GM12878 (cell line): ENCODE data around the gene ITGAL. TPM values are rescaled to one million over a fixed set of nuclear protein-coding genes. Genes with fewer than 3 reads are reported as not detected.

Experiments
- ATAC-seq: fragments of 200-7000 bp; cut with Tn5 transposase; 3 replicates; pipeline ENCODE4 v1.9.1; 2020; ENCODE audit warnings: mild to moderate bottlenecking, moderate library complexity
- BruUV-seq: library from RNA; stranded (reverse); fragments of 400-500 nt; replicated peaks from 2 replicates; lab custom pipeline; 2021; lab: Mats Ljungman, UMichigan
- CTCF ChIA-PET: fragments of 300-600 bp; sonication (Branson Sonifier 250); formaldehyde crosslinking; extraction: SDS; loops from one replicate; lab custom pipeline; 2021; ENCODE audit warnings: inconsistent platforms; lab: Yijun Ruan, JAX
- POLR2A ChIA-PET: fragments of 350-600 bp; formaldehyde crosslinking; extraction: SDS; loops from one replicate; lab custom pipeline; 2021; ENCODE audit warnings: inconsistent platforms; lab: Charles Lee
- RAD21 ChIA-PET: fragments of 300-600 bp; sonication (Branson Sonifier 250); formaldehyde crosslinking; loops from one replicate; lab custom pipeline; 2023; ENCODE audit warnings: antibody characterized with exemption; ENCODE audit not compliant: unreplicated experiment; lab: Charles Lee
- SMC1A ChIA-PET: fragments of 300-600 bp; sonication (Branson Sonifier 250); formaldehyde crosslinking; loops from one replicate; lab custom pipeline; 2023; ENCODE audit not compliant: unreplicated experiment, uncharacterized antibody; lab: Charles Lee
- DNase-seq: peaks from one replicate; pipeline ENCODE4 v3.0.0-alpha.2; 2011; ENCODE audit warnings: low read depth, low spot score
- FAIRE-seq: peaks from 3 replicates; lab custom pipeline; 2011; peaks lifted over from hg19 to GRCh38; lab: Jason Lieb, UNC
- H2AFZ ChIP-seq: 2 replicates; pipeline ENCODE4 v1.6.0; 2011; ENCODE audit warnings: low read depth, low read length, control low read depth; ENCODE audit not compliant: control insufficient read depth
- H3K27ac ChIP-seq: 2 replicates; pipeline ENCODE4 v1.5.1; 2011; ENCODE audit warnings: control low read depth; ENCODE audit not compliant: control insufficient read depth, insufficient read depth
- H3K27me3 ChIP-seq, 2 experiments: replicated peaks in 1 of 2; 2 replicates each; pipeline versions ENCODE4 v1.6.0 to v1.6.1; 2011; ENCODE audit warnings: low read length in 1 of 2; ENCODE audit not compliant: control insufficient read depth in 2 of 2, insufficient read depth in 2 of 2
- H3K36me3 ChIP-seq, 2 experiments: 2 replicates each; pipeline ENCODE4 v1.5.1; 2011; ENCODE audit warnings: low read length in 1 of 2; ENCODE audit not compliant: control insufficient read depth in 2 of 2, insufficient read depth in 2 of 2
- H3K4me1 ChIP-seq: 2 replicates; pipeline ENCODE4 v1.6.1; 2011; ENCODE audit warnings: mild to moderate bottlenecking, low read length, moderate library complexity, mixed read lengths; ENCODE audit not compliant: control insufficient read depth, insufficient read depth
- H3K4me2 ChIP-seq: 2 replicates; pipeline ENCODE4 v1.6.0; 2011; ENCODE audit warnings: control low read depth; ENCODE audit not compliant: control insufficient read depth, insufficient read depth
- H3K4me3 ChIP-seq: fragments of 200-600 bp; sonication (generic); 2 replicates; pipeline ENCODE4 v1.5.1; 2016
- H3K79me2 ChIP-seq: 2 replicates; pipeline ENCODE4 v1.6.0; 2011; ENCODE audit warnings: low read length; ENCODE audit not compliant: control insufficient read depth, insufficient read depth
- H3K9ac ChIP-seq: 2 replicates; pipeline ENCODE4 v1.8.0; 2011; ENCODE audit warnings: low read length, control low read depth, mixed read lengths; ENCODE audit not compliant: control insufficient read depth, insufficient read depth
- H3K9me3 ChIP-seq: replicated peaks from 3 replicates; pipeline ENCODE4 v1.5.1; 2011; ENCODE audit warnings: mild to moderate bottlenecking, low read length; ENCODE audit not compliant: control insufficient read depth, insufficient read depth
- H4K20me1 ChIP-seq: 2 replicates; pipeline ENCODE4 v1.6.0; 2011; ENCODE audit not compliant: control insufficient read depth, insufficient read depth
- E4F1 ChIP-seq: fragments of 450-650 bp; IDR thresholded peaks from 2 replicates; pipeline ENCODE4 v1.6.1; 2018; ENCODE audit warnings: borderline replicate concordance, mild to moderate bottlenecking; ENCODE audit not compliant: partially characterized antibody
- NFYA ChIP-seq: IDR thresholded peaks from 2 replicates; pipeline ENCODE4 v1.6.1; 2011; ENCODE audit warnings: low read depth, mild to moderate bottlenecking, low read length, improper control_type of control experiment, borderline replicate concordance
- RAD21 ChIP-seq: IDR thresholded peaks from 2 replicates; pipeline ENCODE4 v1.6.1; 2011; ENCODE audit warnings: mild to moderate bottlenecking, low read depth, low read length, moderate library complexity; ENCODE audit not compliant: insufficient read depth
- RBBP5 ChIP-seq: fragments of 200-600 bp; sonication (generic); conservative IDR thresholded peaks from 2 replicates; pipeline ENCODE4 v1.6.1; 2016
- RUNX3 ChIP-seq: IDR thresholded peaks from 2 replicates; pipeline ENCODE4 v1.6.1; 2012; ENCODE audit warnings: low read length, inconsistent platforms
- SPI1 ChIP-seq: IDR thresholded peaks from 2 replicates; pipeline ENCODE4 v1.6.1; 2011; ENCODE audit warnings: low read depth, mild to moderate bottlenecking, low read length, moderate library complexity, borderline replicate concordance; ENCODE audit not compliant: insufficient read depth
- ZNF24 ChIP-seq: fragments of 450-650 bp; IDR thresholded peaks from 2 replicates; pipeline ENCODE4 v1.6.1; 2017; ENCODE audit warnings: antibody characterized with exemption, mild to moderate bottlenecking
- ZNF687 ChIP-seq: fragments of 450-650 bp; IDR thresholded peaks from 2 replicates; pipeline ENCODE4 v1.6.1; 2017; ENCODE audit warnings: mild to moderate bottlenecking, moderate library complexity
- WGBS: methylation state at CpG from one replicate; pipeline ENCODE4 v1.1.6; 2016; ENCODE audit warnings: low lambda C conversion rate; ENCODE audit not compliant: insufficient replicate concordance, insufficient coverage; ENCODE audit errors: missing lambda C conversion rate; 5-methylcytosine and 5-hydroxymethylcytosine counted together
- in situ Hi-C: fragments of 300-500 bp; cut with MboI; formaldehyde crosslinking; loops from 9 replicates; pipeline ENCODE4 v1.14.3; 2018; ENCODE audit warnings: mixed read lengths
- intact Hi-C: fragments of 100-400 bp; cut with micrococcal nuclease; formaldehyde crosslinking; loops from one replicate; pipeline ENCODE4 v1.14.2; 2022; ENCODE audit not compliant: unreplicated experiment
- polyA plus RNA-seq, 11 experiments: library from polyadenylated mRNA; depleted of rRNA in 4 of 11; unstranded in 6 of 11; stranded (reverse) in 5 of 11; fragments of >200 nt; fragmentation: Nextera tagmentation in 4 of 11; fragmentation: Illumina TruSeq in 1 of 11; extraction: Ambion mirVana in 4 of 11; extraction: Trizol in 1 of 11; gene quantifications; 1 replicate in 1 of 11; 2 replicates in 10 of 11; pipeline versions ENCODE4 v1.2.1 to v1.2.3, GENCODE V29; 2011 to 2016; ENCODE audit warnings: inconsistent platforms in 2 of 11, missing spikeins in 2 of 11, low read depth in 1 of 11
- total RNA-seq, 4 experiments: library from RNA; depleted of rRNA in 3 of 4; stranded (reverse); fragments of >200 nt in 3 of 4; fragmentation: Illumina TruSeq in 1 of 4; extraction: Trizol in 1 of 4; gene quantifications; 2 replicates each; pipeline versions ENCODE4 v1.2.1 to v1.2.3, GENCODE V29; 2013 to 2021
- TF ChIP-seq, protein P1 (sequence below): fragments of 450-650 bp; formaldehyde crosslinking; IDR thresholded peaks from 2 replicates; pipeline ENCODE4 v1.5.0; 2022; ENCODE audit warnings: mild to moderate bottlenecking, missing genetic modification characterization

Gene ITGAL
- total and polyA plus RNA-seq, 10 of the 15 experiments (the other 5 are each of a cell fraction or from before 2014, with no cell fraction given) = 10.7 to 170 (median 96.9) TPM

DNA sequence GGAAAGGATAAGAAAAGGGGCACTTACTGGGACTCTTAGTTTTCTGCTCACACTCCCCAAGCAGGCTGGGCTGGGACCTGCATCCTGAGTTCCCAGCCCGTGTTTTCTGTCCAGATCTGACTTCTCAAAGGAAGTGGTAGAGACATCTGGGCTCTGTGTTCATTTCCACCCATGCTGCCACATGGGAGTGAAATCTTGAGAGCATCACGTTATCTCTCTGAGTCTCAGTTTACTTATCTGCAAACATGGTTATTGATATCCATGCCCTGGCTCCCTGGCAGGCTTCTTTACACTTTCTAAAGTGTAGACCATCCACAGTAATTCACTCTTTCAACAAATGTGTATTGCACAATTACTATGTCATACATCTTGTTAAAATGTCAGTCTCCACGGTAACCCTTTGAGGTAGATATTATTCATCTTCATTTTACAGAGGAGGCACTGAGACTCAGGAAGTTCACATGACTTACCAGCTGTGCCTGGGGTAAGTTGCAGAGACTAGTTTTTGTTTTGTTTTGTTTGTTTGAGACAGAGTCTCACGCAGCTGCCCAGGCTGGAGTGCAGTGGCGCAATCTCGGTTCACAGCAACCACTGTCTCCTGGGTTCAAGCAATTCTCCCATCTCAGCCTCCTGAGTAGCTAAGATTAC lies 95.6 kb downstream of the ITGAL start (continued):
- peak; percentile 48; the same call in 1 of the 2 replicates for TF ChIP-seq ZNF687

- intact Hi-C loops = no loop called here
- ChIA-PET SMC1A (interaction anchor here (1.2 to 1.9 kb wide), 5 partner anchors 11 to 139 kb away, joined by 3 to 12 read pairs (median 4); partner anchors contain the start of genes DCTPP1 and ZNF764), CTCF (interaction anchor here (2.6 kb wide), 1 partner anchor 34 kb away, joined by 19 read pairs; no protein-coding TSS in a partner anchor), POLR2A (interaction anchor here (0.7 to 1.7 kb wide), 3 partner anchors 11 to 33 kb away, joined by 3 to 8 read pairs (median 6); partner anchors contain the start of gene ZNF764), RAD21 (interaction anchor here (1.2 to 4.4 kb wide), 4 partner anchors 12 to 151 kb away, joined by 3 to 22 read pairs (median 16); partner anchors contain the start of genes DCTPP1, ZNF747 and ZNF764)
- BruUV-seq = no TSS peak
- no peak overlapping the region for H3K9ac ChIP-seq
- H3K27me3 ChIP-seq = no peaks in the 10 kb centered on the region
- no peak overlapping the region; the same call in 1 of the 2 replicates for H3K4me2 ChIP-seq
- H3K27ac ChIP-seq = peak overlapping the region; percentile 78
- DNase-seq = no peak
- no peaks in the 10 kb centered on the region for H4K20me1 ChIP-seq
- peaks cover 27% of the 10 kb centered on the region for H3K4me1 ChIP-seq
- H3K36me3 ChIP-seq = no peaks in the 10 kb centered on the region; a peak in 1 of 4 replicates
- H3K79me2 ChIP-seq = peaks cover 11% of the 10 kb centered on the region
- TF ChIP-seq SPI1 (no peak), RUNX3 (no peak), RBBP5 (no peak), RAD21 (no peak), E4F1 (no peak), NFYA (no peak), ZNF24 (no peak)
- TF ChIP-seq, protein P1, sequence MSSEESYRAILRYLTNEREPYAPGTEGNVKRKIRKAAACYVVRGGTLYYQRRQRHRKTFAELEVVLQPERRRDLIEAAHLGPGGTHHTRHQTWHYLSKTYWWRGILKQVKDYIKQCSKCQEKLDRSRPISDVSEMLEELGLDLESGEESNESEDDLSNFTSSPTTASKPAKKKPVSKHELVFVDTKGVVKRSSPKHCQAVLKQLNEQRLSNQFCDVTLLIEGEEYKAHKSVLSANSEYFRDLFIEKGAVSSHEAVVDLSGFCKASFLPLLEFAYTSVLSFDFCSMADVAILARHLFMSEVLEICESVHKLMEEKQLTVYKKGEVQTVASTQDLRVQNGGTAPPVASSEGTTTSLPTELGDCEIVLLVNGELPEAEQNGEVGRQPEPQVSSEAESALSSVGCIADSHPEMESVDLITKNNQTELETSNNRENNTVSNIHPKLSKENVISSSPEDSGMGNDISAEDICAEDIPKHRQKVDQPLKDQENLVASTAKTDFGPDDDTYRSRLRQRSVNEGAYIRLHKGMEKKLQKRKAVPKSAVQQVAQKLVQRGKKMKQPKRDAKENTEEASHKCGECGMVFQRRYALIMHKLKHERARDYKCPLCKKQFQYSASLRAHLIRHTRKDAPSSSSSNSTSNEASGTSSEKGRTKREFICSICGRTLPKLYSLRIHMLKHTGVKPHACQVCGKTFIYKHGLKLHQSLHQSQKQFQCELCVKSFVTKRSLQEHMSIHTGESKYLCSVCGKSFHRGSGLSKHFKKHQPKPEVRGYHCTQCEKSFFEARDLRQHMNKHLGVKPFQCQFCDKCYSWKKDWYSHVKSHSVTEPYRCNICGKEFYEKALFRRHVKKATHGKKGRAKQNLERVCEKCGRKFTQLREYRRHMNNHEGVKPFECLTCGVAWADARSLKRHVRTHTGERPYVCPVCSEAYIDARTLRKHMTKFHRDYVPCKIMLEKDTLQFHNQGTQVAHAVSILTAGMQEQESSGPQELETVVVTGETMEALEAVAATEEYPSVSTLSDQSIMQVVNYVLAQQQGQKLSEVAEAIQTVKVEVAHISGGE = no peak
- in situ Hi-C loops = no loop called here
- H3K4me3 ChIP-seq = no peak overlapping the region
- H2AFZ ChIP-seq = no peak overlapping the region
- FAIRE-seq = no peak
- H3K9me3 ChIP-seq = no peaks in the 10 kb centered on the region
- 97% methylated on average over 3 of the region's 3 CpGs for WGBS
- ATAC-seq = no peak
Observed at GRCh38 chr16:30569281-30569680, 96.7 kb downstream of the ITGAL start.
